ENCODE results near the gene CHST13.

The CHST13 gene

GRCh38 chr3:126549861-126550487 is 26.0 kb downstream of the CHST13 start:
- ChIA-PET CTCF (interaction anchor here (0.7 to 0.8 kb wide), 2 partner anchors 20 to 26 kb away, joined by 3 read pairs; partner anchors contain the start of gene CHST13), POLR2A (no interaction called here)
- no peak for TF ChIP-seq FEZF1 (tag by site-specific recombination; IDR thresholded peaks at IDR 0.05)
- no peak for TF ChIP-seq ZNF777 (tag by site-specific recombination; IDR thresholded peaks at IDR 0.05; ENCODE audit: borderline replicate concordance)
- no peak for TF ChIP-seq ZNF626 (tag by site-specific recombination; IDR thresholded peaks at IDR 0.05)
- TF ChIP-seq GLI2 (tag by site-specific recombination; IDR thresholded peaks at IDR 0.05; ENCODE audit: borderline replicate concordance, low read depth) = no peak
- TF ChIP-seq ZNF48 (tag by site-specific recombination; IDR thresholded peaks at IDR 0.05) = no peak
- no peak for TF ChIP-seq ZNF518A (tag by site-specific recombination; conservative IDR thresholded peaks at IDR 0.05; ENCODE audit: low read depth)
- no peak for TF ChIP-seq ZNF274 (IDR thresholded peaks at IDR 0.05; ENCODE audit: low read length)
- no peak for TF ChIP-seq ZNF274 (tag by site-specific recombination; IDR thresholded peaks at IDR 0.05; ENCODE audit: borderline replicate concordance)
- no peak for TF ChIP-seq ZNF571 (tag by site-specific recombination; IDR thresholded peaks at IDR 0.05)
- TF ChIP-seq ZNF211 (tag by site-specific recombination; IDR thresholded peaks at IDR 0.05; ENCODE audit: low read depth) = no peak
- no peak for TF ChIP-seq ZFP41 (tag by site-specific recombination; IDR thresholded peaks at IDR 0.05; ENCODE audit: borderline replicate concordance)
- no peak for TF ChIP-seq ZIC2 (tag by site-specific recombination; IDR thresholded peaks at IDR 0.05)
- no peak for TF ChIP-seq KLF8 (tag by site-specific recombination; IDR thresholded peaks at IDR 0.05)
- no peak for TF ChIP-seq GFI1B (tag by site-specific recombination; IDR thresholded peaks at IDR 0.05)
- no peak for TF ChIP-seq ZNF341 (tag by site-specific recombination; IDR thresholded peaks at IDR 0.05; ENCODE audit: low read depth)
- no peak for TF ChIP-seq ZNF133 (tag by site-specific recombination; IDR thresholded peaks at IDR 0.05)
- Histone ChIP-seq H3K4me3 (ENCODE audit: low read depth, low read length) (no peak overlapping the region), H3K36me3 (ENCODE audit: control insufficient read depth in 2 of 2, insufficient read depth in 1 of 2, low read length in 2 of 2) (no peaks in the 10 kb centered on the region), H3K9me3 (ENCODE audit: control insufficient read depth, insufficient read depth, low read depth, low read length) (no peaks in the 10 kb centered on the region), H3K27ac (ENCODE audit: extremely low read depth, low read depth, low read length) (no peak overlapping the region), H3K4me1 (ENCODE audit: control insufficient read depth, insufficient read depth, low read length) (no peaks in the 10 kb centered on the region)

- Histone ChIP-seq H3K4me1 (ENCODE audit: control insufficient read depth, insufficient read depth, low read length) (no peaks in the 10 kb centered on the region), H3K27ac (ENCODE audit: extremely low read depth, low read depth, low read length) (no peak overlapping the region), H3K9me3 (ENCODE audit: control insufficient read depth, insufficient read depth, low read depth, low read length) (no peaks in the 10 kb centered on the region), H3K36me3 (ENCODE audit: control insufficient read depth in 2 of 2, insufficient read depth in 1 of 2, low read length in 2 of 2) (no peaks in the 10 kb centered on the region), H3K4me3 (ENCODE audit: low read depth, low read length) (no peak overlapping the region)
- no peak for TF ChIP-seq ZNF274 (IDR thresholded peaks at IDR 0.05; ENCODE audit: low read length)
- no peak for TF ChIP-seq ZNF274 (tag by site-specific recombination; IDR thresholded peaks at IDR 0.05; ENCODE audit: borderline replicate concordance)
- TF ChIP-seq ZIC2 (tag by site-specific recombination; IDR thresholded peaks at IDR 0.05) = peak; percentile 47; the same call in 1 of the 2 replicates
- POLR2A ChIA-PET = no interaction called here
- CTCF ChIA-PET = interaction anchor here (0.7 kb wide), 1 partner anchor 27 kb away, joined by 3 read pairs; the partner anchor contains the start of gene CHST13
These were observed 26.6 kb downstream of the CHST13 start for GRCh38 chr3:126550488-126551051.
